Measurements from ENCODE around the gene RGCC.

Gene RGCC

GRCh38 chr13:41520016-41520659, 62.8 kb downstream of the RGCC start:
- no peak for DNase-seq

Measured in CD4-positive, alpha-beta T cell treated with Interleukin-4 for 4 hours (primary cell).